Chondrocyte (in vitro differentiated cells): ENCODE results near the gene CLPX. TPM values are rescaled to one million over a fixed set of nuclear protein-coding genes. Genes with fewer than 3 reads are reported as not detected.

Source experiments
- DNase-seq: peaks from one replicate; pipeline ENCODE4 v3.0.0; 2021; ENCODE audit warnings: mixed read lengths, low spot score
- H3K27ac Mint-ChIP-seq: one replicate; pipeline ENCODE4 v1.8.0; 2021; ENCODE audit warnings: mild to moderate bottlenecking, moderate library complexity, mixed read lengths; ENCODE audit not compliant: unreplicated experiment
- H3K27me3 Mint-ChIP-seq: 2 replicates; pipeline ENCODE4 v1.8.0; 2021; ENCODE audit warnings: low read depth, mixed read lengths
- H3K36me3 Mint-ChIP-seq: 2 replicates; pipeline ENCODE4 v1.8.0; 2021; ENCODE audit warnings: low read depth, mixed read lengths
- H3K4me1 Mint-ChIP-seq: 2 replicates; pipeline ENCODE4 v1.8.0; 2021; ENCODE audit warnings: low read depth, mild to moderate bottlenecking, mixed read lengths
- H3K4me3 Mint-ChIP-seq: one replicate; pipeline ENCODE4 v1.8.0; 2021; ENCODE audit warnings: mild to moderate bottlenecking, moderate library complexity, mixed read lengths; ENCODE audit not compliant: unreplicated experiment
- H3K9me3 Mint-ChIP-seq: 2 replicates; pipeline ENCODE4 v1.8.0; 2021; ENCODE audit warnings: low read depth, mixed read lengths
- total RNA-seq: library from RNA; stranded (reverse); gene quantifications from 3 replicates; pipeline ENCODE4 v1.2.1, GENCODE V29; 2021
- TF ChIP-seq, protein P1 (sequence below): fragments of 200-600 bp; sonication (generic); IDR thresholded peaks from 2 replicates; pipeline ENCODE4 v1.5.0; 2021; ENCODE audit warnings: antibody characterized with exemption, mild to moderate bottlenecking, moderate library complexity

Gene CLPX
- total RNA-seq, 1 donor from 2014 or later, result 41.4 TPM

DNA sequence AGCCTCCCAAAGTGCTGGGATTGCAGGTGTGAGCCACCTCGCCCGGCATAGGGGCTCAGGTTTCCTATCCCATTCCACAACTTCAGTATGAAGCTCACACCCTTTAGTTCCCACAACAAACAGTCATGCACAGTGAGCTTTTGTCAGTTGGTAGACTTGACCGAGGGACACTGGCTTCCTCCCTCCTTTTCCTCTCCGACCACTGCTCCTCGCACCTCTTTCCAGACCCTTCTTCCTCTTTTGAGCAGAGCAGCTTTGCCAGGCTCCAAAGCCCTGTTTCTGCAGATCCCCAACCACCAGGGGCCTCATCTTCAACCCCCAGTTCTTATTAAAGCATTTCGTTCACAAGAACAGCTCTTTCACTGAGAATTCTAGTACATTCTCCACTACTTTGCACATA lies 38.9 kb upstream of the CLPX start:
- TF ChIP-seq, protein P1, sequence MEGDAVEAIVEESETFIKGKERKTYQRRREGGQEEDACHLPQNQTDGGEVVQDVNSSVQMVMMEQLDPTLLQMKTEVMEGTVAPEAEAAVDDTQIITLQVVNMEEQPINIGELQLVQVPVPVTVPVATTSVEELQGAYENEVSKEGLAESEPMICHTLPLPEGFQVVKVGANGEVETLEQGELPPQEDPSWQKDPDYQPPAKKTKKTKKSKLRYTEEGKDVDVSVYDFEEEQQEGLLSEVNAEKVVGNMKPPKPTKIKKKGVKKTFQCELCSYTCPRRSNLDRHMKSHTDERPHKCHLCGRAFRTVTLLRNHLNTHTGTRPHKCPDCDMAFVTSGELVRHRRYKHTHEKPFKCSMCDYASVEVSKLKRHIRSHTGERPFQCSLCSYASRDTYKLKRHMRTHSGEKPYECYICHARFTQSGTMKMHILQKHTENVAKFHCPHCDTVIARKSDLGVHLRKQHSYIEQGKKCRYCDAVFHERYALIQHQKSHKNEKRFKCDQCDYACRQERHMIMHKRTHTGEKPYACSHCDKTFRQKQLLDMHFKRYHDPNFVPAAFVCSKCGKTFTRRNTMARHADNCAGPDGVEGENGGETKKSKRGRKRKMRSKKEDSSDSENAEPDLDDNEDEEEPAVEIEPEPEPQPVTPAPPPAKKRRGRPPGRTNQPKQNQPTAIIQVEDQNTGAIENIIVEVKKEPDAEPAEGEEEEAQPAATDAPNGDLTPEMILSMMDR, result no peak
- DNase-seq, result no peak
- Mint-ChIP-seq H3K9me3 (no peaks in the 10 kb centered on the region), H3K4me3 (no peak overlapping the region), H3K36me3 (no peaks in the 10 kb centered on the region), H3K27ac (no peak overlapping the region), H3K4me1 (no peaks in the 10 kb centered on the region), H3K27me3 (peaks cover 3% of the 10 kb centered on the region)

DNA sequence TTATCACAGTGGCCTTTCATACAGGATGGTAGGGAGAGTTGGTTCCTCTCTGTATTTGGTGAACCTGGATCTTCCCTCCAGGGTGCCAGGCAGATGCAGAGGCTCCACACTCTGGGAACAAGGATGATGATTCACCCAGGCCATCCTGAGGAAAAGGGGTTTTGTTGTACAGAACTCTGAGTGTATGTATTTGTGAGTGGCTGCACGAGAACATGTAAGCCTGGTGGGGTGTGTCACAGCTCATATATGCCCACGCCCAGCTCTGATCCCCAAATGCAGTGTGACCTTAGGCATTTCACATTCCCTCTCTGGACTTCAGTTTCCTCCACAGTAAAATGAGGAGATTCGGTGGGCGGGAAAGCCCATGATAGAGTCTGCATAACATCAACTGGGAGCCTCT lies 37.7 kb upstream of the CLPX start:
- Mint-ChIP-seq H3K9me3 (no peaks in the 10 kb centered on the region), H3K4me3 (no peak overlapping the region), H3K4me1 (no peaks in the 10 kb centered on the region), H3K27me3 (peaks cover 3% of the 10 kb centered on the region), H3K27ac (no peak overlapping the region), H3K36me3 (no peaks in the 10 kb centered on the region)
- TF ChIP-seq, protein P1, result no peak
- no peak for DNase-seq

DNA sequence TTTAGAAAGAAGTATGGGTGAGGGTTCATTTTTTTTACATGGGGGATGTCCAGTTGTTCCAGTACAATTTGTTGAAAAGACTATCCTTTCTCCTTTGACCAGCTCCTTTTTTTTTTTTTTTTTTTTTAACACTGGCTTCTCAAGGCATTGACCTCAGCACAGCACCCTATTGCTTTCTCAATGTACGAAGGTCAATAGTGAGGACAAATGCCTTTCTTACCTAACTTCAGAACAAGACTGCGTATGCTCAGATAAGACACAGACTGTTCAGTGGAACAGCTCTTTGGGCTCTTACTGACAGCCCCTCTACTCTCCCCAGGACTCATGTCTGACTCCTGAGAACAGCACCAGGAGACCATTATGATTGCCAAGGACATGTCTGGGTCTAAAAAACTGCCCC lies 36.6 kb upstream of the CLPX start:
- Mint-ChIP-seq H3K36me3 (no peaks in the 10 kb centered on the region), H3K4me1 (no peaks in the 10 kb centered on the region), H3K4me3 (no peak overlapping the region), H3K27me3 (peaks cover 3% of the 10 kb centered on the region), H3K9me3 (no peaks in the 10 kb centered on the region), H3K27ac (no peak overlapping the region)
- TF ChIP-seq, protein P1, result no peak
- DNase-seq, result no peak

DNA sequence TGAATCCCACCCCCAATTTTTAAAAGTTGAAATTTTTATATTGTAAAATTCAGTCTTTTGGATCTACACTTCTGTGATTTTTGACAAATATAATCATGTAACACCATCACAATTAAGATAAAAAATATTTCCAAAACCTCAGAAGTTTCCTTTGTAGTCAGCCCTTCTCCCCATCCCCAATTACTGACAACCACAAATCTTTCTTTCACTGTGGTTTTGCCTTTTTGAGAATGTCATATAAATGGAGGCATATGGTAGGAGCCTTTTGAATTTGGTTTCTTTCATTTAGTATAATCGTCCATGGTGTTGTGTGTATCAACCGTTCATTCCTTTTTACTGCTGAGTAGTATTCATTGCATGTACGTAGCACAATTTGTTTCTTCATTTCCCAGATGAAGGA lies 34.0 kb upstream of the CLPX start:
- Mint-ChIP-seq H3K4me3 (no peak overlapping the region), H3K27me3 (no peaks in the 10 kb centered on the region), H3K9me3 (no peaks in the 10 kb centered on the region), H3K36me3 (no peaks in the 10 kb centered on the region), H3K27ac (no peak overlapping the region), H3K4me1 (no peaks in the 10 kb centered on the region)
- TF ChIP-seq, protein P1, result no peak
- no peak for DNase-seq

DNA sequence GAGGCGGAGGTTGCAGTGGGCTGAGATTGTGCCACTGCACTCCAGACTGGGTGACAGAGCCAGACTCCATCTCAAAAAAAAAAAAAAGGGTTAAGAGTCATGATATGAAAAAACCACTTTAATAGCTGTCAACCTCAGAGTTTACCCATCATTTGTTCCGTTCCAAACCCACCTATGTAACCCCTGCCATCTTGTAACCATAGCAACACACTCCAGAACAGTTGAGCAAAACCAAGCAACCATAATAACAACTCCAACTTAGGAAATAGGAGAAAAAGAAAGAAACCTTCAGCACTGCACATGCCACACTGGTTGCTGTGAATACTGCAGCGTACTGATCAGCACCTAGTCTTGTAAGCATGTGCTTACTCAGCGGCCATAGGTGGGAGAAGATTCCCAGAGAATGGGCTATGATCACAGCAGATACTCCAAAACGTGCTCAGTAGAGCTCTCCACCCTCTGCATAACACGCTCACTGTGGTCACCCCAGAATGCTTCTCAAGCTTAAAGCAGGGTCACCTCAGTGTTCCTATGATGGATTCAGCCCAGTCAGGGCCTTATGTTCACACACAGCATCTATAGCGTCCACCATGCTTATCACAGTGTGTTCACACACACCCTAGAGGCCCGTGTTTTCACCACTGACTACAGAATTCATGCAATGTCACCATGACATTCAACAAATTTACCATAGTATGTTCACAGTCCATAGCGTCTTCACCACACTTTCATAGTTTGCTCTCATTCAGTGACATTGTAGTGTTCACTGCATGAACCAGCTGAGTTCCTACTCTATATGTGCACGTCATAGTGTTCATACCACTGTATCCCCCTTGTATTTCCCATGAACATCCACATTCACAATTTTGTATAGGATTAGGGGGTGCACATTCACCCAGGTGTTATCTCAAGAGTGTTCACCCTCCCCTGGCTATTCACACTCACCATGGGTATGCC lies 32.7 kb upstream of the CLPX start:
- no peak overlapping the region for H3K4me3 Mint-ChIP-seq
- no peaks in the 10 kb centered on the region for H3K36me3 Mint-ChIP-seq
- DNase-seq, result no peak
- H3K27me3 Mint-ChIP-seq, result no peaks in the 10 kb centered on the region
- H3K9me3 Mint-ChIP-seq, result no peaks in the 10 kb centered on the region
- TF ChIP-seq, protein P1, result no peak
- H3K4me1 Mint-ChIP-seq, result no peaks in the 10 kb centered on the region
- no peak overlapping the region for H3K27ac Mint-ChIP-seq
